Suprapubic skin (tissue), 4 donors: ENCODE results near the gene SLC49A3. TPM values are rescaled to one million over a fixed set of nuclear protein-coding genes. Genes with fewer than 3 reads are reported as not detected.

Source experiments
- DNase-seq, 2 donors: peaks; one replicate each; pipeline ENCODE4 v3.0.0-alpha.2; 2019; ENCODE audit warnings: low spot score in 2 of 2
- H3K27ac ChIP-seq: fragments of 200-600 bp; sonication (generic); one replicate; pipeline ENCODE4 v1.5.1; 2019
- H3K27me3 ChIP-seq: fragments of 200-600 bp; sonication (generic); one replicate; pipeline ENCODE4 v1.5.1; 2019
- H3K36me3 ChIP-seq: fragments of 200-600 bp; sonication (generic); one replicate; pipeline ENCODE4 v1.5.1; 2019
- H3K4me1 ChIP-seq: fragments of 200-600 bp; sonication (generic); one replicate; pipeline ENCODE4 v1.5.1; 2019
- H3K4me3 ChIP-seq: fragments of 200-600 bp; sonication (generic); one replicate; pipeline ENCODE4 v1.5.1; 2019; ENCODE audit warnings: mild to moderate bottlenecking
- H3K9me3 ChIP-seq: fragments of 200-600 bp; sonication (generic); one replicate; pipeline ENCODE4 v1.5.1; 2019
- CTCF ChIP-seq, 2 donors: fragments of 200-600 bp in 1 of 2; fragments of 450-650 bp in 1 of 2; sonication (generic) in 1 of 2; IDR thresholded peaks; one replicate each; pipeline ENCODE4 v1.5.1; 2016 to 2019; ENCODE audit warnings: antibody characterized with exemption in 2 of 2, mild to moderate bottlenecking in 1 of 2, moderate library complexity in 1 of 2
- EP300 ChIP-seq: sonication (generic); formaldehyde crosslinking; IDR thresholded peaks from one replicate; pipeline ENCODE4 v1.6.1; 2017; ENCODE audit warnings: antibody characterized with exemption
- POLR2A ChIP-seq, 2 donors: fragments of 450-650 bp; IDR thresholded peaks; one replicate each; pipeline ENCODE4 v1.6.1; 2017; ENCODE audit warnings: antibody characterized with exemption in 2 of 2, mild to moderate bottlenecking in 2 of 2, moderate library complexity in 2 of 2
- POLR2AphosphoS5 ChIP-seq, 3 donors: sonication (generic); formaldehyde crosslinking; IDR thresholded peaks; one replicate each; pipeline ENCODE4 v1.6.1; 2017; ENCODE audit warnings: antibody characterized with exemption in 3 of 3
- whole genome bisulfite sequencing: methylation state at CpG from one replicate; pipeline ENCODE4 v1.1.5; 2018; 5-methylcytosine and 5-hydroxymethylcytosine counted together
- total RNA-seq, 4 donors: library from RNA; depleted of rRNA; stranded (reverse); fragments of >200 nt; gene quantifications; one replicate each; pipeline ENCODE4 v1.1.0, GENCODE V29; 2016

Gene SLC49A3
- total RNA-seq, 4 donors from 2014 or later, result 8.9 to 21.1 (median 17.4) TPM

- H3K27me3 ChIP-seq, result no peaks in the 10 kb centered on the region
- DNase-seq, result no peak
- 88% methylated on average over 20 of the region's 20 CpGs for WGBS
- H3K4me3 ChIP-seq, result no peak overlapping the region
- no peaks in the 10 kb centered on the region for H3K9me3 ChIP-seq
- TF ChIP-seq EP300 (no peak), CTCF (IDR thresholded peaks at IDR 0.05) (no peak), POLR2AphosphoS5 (IDR thresholded peaks at IDR 0.05) (no peak), POLR2A (IDR thresholded peaks at IDR 0.05) (no peak)
- peaks cover 41% of the 10 kb centered on the region for H3K36me3 ChIP-seq
- peaks cover 16% of the 10 kb centered on the region for H3K4me1 ChIP-seq
- no peak overlapping the region for H3K27ac ChIP-seq
Measured at GRCh38 chr4:729336-730315, 40.7 kb upstream of the SLC49A3 start.

- no peaks in the 10 kb centered on the region for H3K9me3 ChIP-seq
- 79% methylated on average over 6 of the region's 6 CpGs for WGBS
- H3K4me3 ChIP-seq, result no peak overlapping the region
- DNase-seq, result no peak
- H3K4me1 ChIP-seq, result peaks cover 16% of the 10 kb centered on the region
- no peak for TF ChIP-seq POLR2AphosphoS5 (IDR thresholded peaks at IDR 0.05)
- TF ChIP-seq CTCF (IDR thresholded peaks at IDR 0.05), result no peak
- no peak for TF ChIP-seq EP300
- no peak for TF ChIP-seq POLR2A (IDR thresholded peaks at IDR 0.05)
- no peaks in the 10 kb centered on the region for H3K27me3 ChIP-seq
- no peak overlapping the region for H3K27ac ChIP-seq
- peaks cover 32% of the 10 kb centered on the region for H3K36me3 ChIP-seq
Measured at GRCh38 chr4:727576-727975, 38.6 kb upstream of the SLC49A3 start.

GRCh38 chr4:726838-727237, 37.9 kb upstream of the SLC49A3 start:
- Histone ChIP-seq H3K27me3 (no peaks in the 10 kb centered on the region), H3K27ac (peak overlapping the region; percentile 24), H3K36me3 (peaks cover 29% of the 10 kb centered on the region), H3K4me3 (no peak overlapping the region), H3K9me3 (no peaks in the 10 kb centered on the region), H3K4me1 (peaks cover 21% of the 10 kb centered on the region)
- TF ChIP-seq POLR2AphosphoS5 (IDR thresholded peaks at IDR 0.05) (no peak), CTCF (IDR thresholded peaks at IDR 0.05) (no peak), EP300 (no peak), POLR2A (IDR thresholded peaks at IDR 0.05) (no peak)
- WGBS, result 82% methylated on average over 14 of the region's 17 CpGs
- no peak for DNase-seq

- no peak overlapping the region for H3K4me3 ChIP-seq
- DNase-seq, result no peak
- TF ChIP-seq EP300 (no peak), POLR2AphosphoS5 (IDR thresholded peaks at IDR 0.05) (no peak), POLR2A (IDR thresholded peaks at IDR 0.05) (no peak), CTCF (IDR thresholded peaks at IDR 0.05) (no peak)
- peak overlapping the region; percentile 24 for H3K27ac ChIP-seq
- H3K27me3 ChIP-seq, result no peaks in the 10 kb centered on the region
- peaks cover 27% of the 10 kb centered on the region for H3K4me1 ChIP-seq
- peaks cover 28% of the 10 kb centered on the region for H3K36me3 ChIP-seq
- WGBS, result 51% methylated on average over 16 of the region's 16 CpGs
- H3K9me3 ChIP-seq, result no peaks in the 10 kb centered on the region
Measured at GRCh38 chr4:726235-726787, 37.4 kb upstream of the SLC49A3 start.
